IPS-11a (cell line): ENCODE results near the gene GUCD1.
"Not testable (repeated sequence)": the region's sequence is repeated elsewhere in the genome, so short reads cannot be mapped to it uniquely, and the experiment has no call there.

Source experiments
- H3K4me3 ChIP-seq: one replicate; pipeline ENCODE4 v1.5.1; 2013; ENCODE audit warnings: low read depth, low read length, control low read depth

Gene GUCD1

GRCh38 chr22:24566899-24567511 lies 12.1 kb upstream of the GUCD1 start:
- H3K4me3 ChIP-seq: no peak overlapping the region

- H3K4me3 ChIP-seq: no peak overlapping the region
Observed at GRCh38 chr22:24565077-24565476, 10.1 kb upstream of the GUCD1 start.

- H3K4me3 ChIP-seq: no peak overlapping the region
Observed at GRCh38 chr22:24564376-24565058, 9.6 kb upstream of the GUCD1 start.

GRCh38 chr22:24563246-24563645 lies 8.3 kb upstream of the GUCD1 start:
- H3K4me3 ChIP-seq: no peak overlapping the region

GRCh38 chr22:24559471-24559870 lies 4.5 kb upstream of the GUCD1 start:
- no peak overlapping the region for H3K4me3 ChIP-seq

- H3K4me3 ChIP-seq: peak within 1 kb of the TSS; percentile 83
Observed at GRCh38 chr22:24555165-24556039, 464 bp upstream of the GUCD1 start, which contains the start of gene SNRPD3. SNRPD3 (plus strand) TSS chr22:24555999; CDS start chr22:24557675, 1,676 bp downstream.

GRCh38 chr22:24553597-24554312 lies 1.2 kb downstream of the GUCD1 start:
- peak overlapping the region; percentile 69 for H3K4me3 ChIP-seq

GRCh38 chr22:24552503-24553286 lies 2.2 kb downstream of the GUCD1 start:
- H3K4me3 ChIP-seq: not testable (repeated sequence)

GRCh38 chr22:24550902-24551435 lies 4.0 kb downstream of the GUCD1 start:
- no peak overlapping the region for H3K4me3 ChIP-seq

- no peak overlapping the region for H3K4me3 ChIP-seq
Observed at GRCh38 chr22:24550028-24550901, 4.7 kb downstream of the GUCD1 start.

GRCh38 chr22:24548812-24549211 lies 6.1 kb downstream of the GUCD1 start:
- H3K4me3 ChIP-seq: no peak overlapping the region

- H3K4me3 ChIP-seq: no peak overlapping the region
Observed at GRCh38 chr22:24543679-24544243, 11.2 kb downstream of the GUCD1 start.

GRCh38 chr22:24543185-24543601 lies 11.7 kb downstream of the GUCD1 start:
- no peak overlapping the region for H3K4me3 ChIP-seq

- no peak overlapping the region for H3K4me3 ChIP-seq
Observed at GRCh38 chr22:24542641-24543040, 12.3 kb downstream of the GUCD1 start.

GRCh38 chr22:24541681-24542515 lies 13.0 kb downstream of the GUCD1 start:
- no peak overlapping the region for H3K4me3 ChIP-seq

- H3K4me3 ChIP-seq: no peak overlapping the region
Observed at GRCh38 chr22:24540470-24540869, 14.5 kb downstream of the GUCD1 start.

- no peak overlapping the region for H3K4me3 ChIP-seq
Observed at GRCh38 chr22:24536089-24536488, 18.8 kb downstream of the GUCD1 start.

- no peak overlapping the region for H3K4me3 ChIP-seq
Observed at GRCh38 chr22:24535348-24535747, 19.6 kb downstream of the GUCD1 start.
